ENCODE measurements around the gene VAMP1. TPM values are rescaled to one million over a fixed set of nuclear protein-coding genes. Genes with fewer than 3 reads are reported as not detected.
A peak's percentile ranks its signal among the peaks of the same experiment; 100 is the strongest.

Gene VAMP1
- total RNA-seq, 5 donors from 2014 or later (not counting 1 experiment from before 2014, with no cell fraction given), result 64.6 to 92.2 (median 75.8) TPM

GRCh38 chr12:6463858-6464257 lies 6.6 kb downstream of the VAMP1 start:
- Mint-ChIP-seq H3K4me1 (peaks cover 92 to 97% (median 96%) of the 10 kb centered on the region in 3 donors), H3K4me3 (peak overlapping the region; percentile 69 to 81 (median 69)), H3K9me3 (no peaks in the 10 kb centered on the region), H3K27me3 (no peaks in the 10 kb centered on the region), H3K27ac (peak overlapping the region; percentile 98), H3K36me3 (peaks cover 68% of the 10 kb centered on the region)
- DNase-seq (no peak), ATAC-seq (replicated peaks in 1 of 4) (no peak)
- peaks cover 65 to 85% of the 10 kb centered on the region in 2 experiments for H3K4me1 ChIP-seq (ENCODE audit: control insufficient read depth in 1 of 2, extremely low read depth in 1 of 2, insufficient read depth in 2 of 2, low read length in 2 of 2)
- H3K36me3 ChIP-seq (ENCODE audit: control insufficient read depth in 2 of 2, extremely low read depth in 1 of 2, insufficient read depth in 1 of 2, low read length in 1 of 2), result peaks cover 17 to 71% of the 10 kb centered on the region in 2 donors
- peak overlapping the region in 1 of 2 donors; percentile 40 for H3K4me3 ChIP-seq (ENCODE audit: control insufficient read depth in 1 of 2, extremely low read depth in 1 of 2, low read length in 1 of 2)
- peak overlapping the region; percentile 92 for H3K27ac ChIP-seq (ENCODE audit: low read length)
- no peaks in the 10 kb centered on the region for H3K9me3 ChIP-seq
- ChIA-PET CTCF (interaction anchor here (0.6 to 4.2 kb wide), 9 partner anchors 15 to 129 kb away, joined by 3 to 25 read pairs (median 5); no protein-coding TSS in a partner anchor), POLR2A (interaction anchor here (0.6 to 1.2 kb wide), 5 partner anchors 11 to 1710 kb away, joined by 3 to 6 read pairs (median 3); partner anchors contain the start of gene TAPBPL (in 1 of the 2))
- 76% methylated on average over 3 of the region's 6 CpGs for WGBS (ENCODE audit: insufficient coverage)
- no peaks in the 10 kb centered on the region for H3K27me3 ChIP-seq (replicated peaks in 1 of 2; ENCODE audit: control insufficient read depth in 2 of 2, extremely low read depth in 1 of 2, insufficient read depth in 2 of 2, low read length in 1 of 2)

GRCh38 chr12:6463216-6463615 lies 7.3 kb downstream of the VAMP1 start:
- ChIA-PET POLR2A (interaction anchor here (0.6 to 1.2 kb wide), 5 partner anchors 10 to 1710 kb away, joined by 3 to 6 read pairs (median 3); partner anchors contain the start of gene TAPBPL (in 1 of the 2)), CTCF (interaction anchor here (0.6 to 4.2 kb wide), 10 partner anchors 8 to 128 kb away, joined by 3 to 25 read pairs (median 5); partner anchors contain the start of gene VAMP1 (in 1 of the 2))
- H3K27ac Mint-ChIP-seq, result peak overlapping the region; percentile 98
- H3K4me1 ChIP-seq (ENCODE audit: control insufficient read depth in 1 of 2, extremely low read depth in 1 of 2, insufficient read depth in 2 of 2, low read length in 2 of 2), result peaks cover 59 to 88% of the 10 kb centered on the region in 2 experiments
- peaks cover 92 to 96% (median 96%) of the 10 kb centered on the region in 3 donors for H3K4me1 Mint-ChIP-seq
- H3K27me3 ChIP-seq (replicated peaks in 1 of 2; ENCODE audit: control insufficient read depth in 2 of 2, extremely low read depth in 1 of 2, insufficient read depth in 2 of 2, low read length in 1 of 2), result no peaks in the 10 kb centered on the region
- H3K4me3 ChIP-seq (ENCODE audit: control insufficient read depth in 1 of 2, extremely low read depth in 1 of 2, low read length in 1 of 2), result peak overlapping the region; percentile 22 to 40
- peak overlapping the region; percentile 92 for H3K27ac ChIP-seq (ENCODE audit: low read length)
- peaks cover 17 to 77% of the 10 kb centered on the region in 2 donors for H3K36me3 ChIP-seq (ENCODE audit: control insufficient read depth in 2 of 2, extremely low read depth in 1 of 2, insufficient read depth in 1 of 2, low read length in 1 of 2)
- H3K9me3 ChIP-seq, result no peaks in the 10 kb centered on the region
- peaks cover 69% of the 10 kb centered on the region for H3K36me3 Mint-ChIP-seq
- WGBS (ENCODE audit: insufficient coverage), result no CpG with 5 or more reads among the region's 7 CpGs
- H3K27me3 Mint-ChIP-seq, result no peaks in the 10 kb centered on the region
- peak overlapping the region; percentile 69 to 81 (median 69) for H3K4me3 Mint-ChIP-seq
- DNase-seq (peak in 10 of 35 experiments; percentile 18 to 57 (median 40)), ATAC-seq (replicated peaks in 1 of 4) (peak; percentile 19 to 43 (median 41))
- no peaks in the 10 kb centered on the region for H3K9me3 Mint-ChIP-seq

- ATAC-seq (replicated peaks in 1 of 4), result peak in 2 of 4 experiments; percentile 17 to 59
- Histone ChIP-seq H3K36me3 (ENCODE audit: control insufficient read depth in 2 of 2, extremely low read depth in 1 of 2, insufficient read depth in 1 of 2, low read length in 1 of 2) (peaks cover 22 to 83% of the 10 kb centered on the region in 2 donors), H3K27me3 (replicated peaks in 1 of 2; ENCODE audit: control insufficient read depth in 2 of 2, extremely low read depth in 1 of 2, insufficient read depth in 2 of 2, low read length in 1 of 2) (no peaks in the 10 kb centered on the region), H3K4me1 (ENCODE audit: control insufficient read depth in 1 of 2, extremely low read depth in 1 of 2, insufficient read depth in 2 of 2, low read length in 2 of 2) (peaks cover 58 to 86% of the 10 kb centered on the region in 2 experiments), H3K4me3 (ENCODE audit: control insufficient read depth in 1 of 2, extremely low read depth in 1 of 2, low read length in 1 of 2) (peak overlapping the region; percentile 26 to 30), H3K27ac (ENCODE audit: low read length) (peak overlapping the region; percentile 92), H3K9me3 (no peaks in the 10 kb centered on the region)
- Mint-ChIP-seq H3K4me3 (peak overlapping the region; percentile 69 to 81 (median 69)), H3K4me1 (peaks cover 86 to 92% (median 91%) of the 10 kb centered on the region in 3 donors), H3K9me3 (no peaks in the 10 kb centered on the region), H3K27ac (peak overlapping the region; percentile 98), H3K27me3 (no peaks in the 10 kb centered on the region), H3K36me3 (peaks cover 70% of the 10 kb centered on the region)
- POLR2A ChIA-PET, result interaction anchor here in 1 of 2 donors (0.6 to 2.7 kb wide), 5 partner anchors 8 to 333 kb away, joined by 3 to 18 read pairs (median 11); partner anchors contain the start of genes GAPDH, TAPBPL and VAMP1
- DNase-seq, result peak in 10 of 35 experiments; percentile 23 to 74 (median 29)
- 67% methylated on average over 11 of the region's 14 CpGs for WGBS (ENCODE audit: insufficient coverage)
- CTCF ChIA-PET, result interaction anchor here (0.5 to 4.2 kb wide), 16 partner anchors 8 to 128 kb away, joined by 3 to 25 read pairs (median 7); partner anchors contain the start of genes VAMP1 (in 2 of the 2), CD27 (in 1 of the 2) and TAPBPL (in 1 of the 2)
These were observed 8.1 kb downstream of the VAMP1 start for GRCh38 chr12:6462234-6462995.

GRCh38 chr12:6461401-6462233 lies 8.9 kb downstream of the VAMP1 start:
- peaks cover 84 to 91% (median 90%) of the 10 kb centered on the region in 3 donors for H3K4me1 Mint-ChIP-seq
- WGBS (ENCODE audit: insufficient coverage), result 9% methylated on average over 9 of the region's 15 CpGs
- peak overlapping the region; percentile 29 to 30 for H3K4me3 ChIP-seq (ENCODE audit: control insufficient read depth in 1 of 2, extremely low read depth in 1 of 2, low read length in 1 of 2)

GRCh38 chr12:6460751-6461371 lies 9.6 kb downstream of the VAMP1 start:
- ChIA-PET POLR2A (interaction anchor here (1.0 to 2.7 kb wide), 4 partner anchors 8 to 11 kb away, joined by 3 to 18 read pairs (median 8); partner anchors contain the start of genes VAMP1 (in 2 of the 2) and TAPBPL (in 1 of the 2)), CTCF (interaction anchor here (0.5 to 4.2 kb wide), 15 partner anchors 9 to 203 kb away, joined by 3 to 25 read pairs (median 5); partner anchors contain the start of genes GAPDH (in 1 of the 2), MRPL51 (in 1 of the 2), TAPBPL (in 1 of the 2) and VAMP1 (in 1 of the 2))
- 9% methylated on average over 9 of the region's 10 CpGs for WGBS (ENCODE audit: insufficient coverage)
- Histone ChIP-seq H3K4me1 (ENCODE audit: control insufficient read depth in 1 of 2, extremely low read depth in 1 of 2, insufficient read depth in 2 of 2, low read length in 2 of 2) (peaks cover 55 to 85% of the 10 kb centered on the region in 2 experiments), H3K27me3 (replicated peaks in 1 of 2; ENCODE audit: control insufficient read depth in 2 of 2, extremely low read depth in 1 of 2, insufficient read depth in 2 of 2, low read length in 1 of 2) (no peaks in the 10 kb centered on the region), H3K27ac (ENCODE audit: low read length) (peak overlapping the region; percentile 92), H3K36me3 (ENCODE audit: control insufficient read depth in 2 of 2, extremely low read depth in 1 of 2, insufficient read depth in 1 of 2, low read length in 1 of 2) (peaks cover 23 to 86% of the 10 kb centered on the region in 2 donors), H3K4me3 (ENCODE audit: control insufficient read depth in 1 of 2, extremely low read depth in 1 of 2, low read length in 1 of 2) (peak overlapping the region; percentile 30 to 39), H3K9me3 (no peaks in the 10 kb centered on the region)
- Mint-ChIP-seq H3K4me1 (peaks cover 82 to 87% (median 86%) of the 10 kb centered on the region in 3 donors), H3K4me3 (peak overlapping the region; percentile 69 to 81 (median 69)), H3K36me3 (peaks cover 65% of the 10 kb centered on the region), H3K9me3 (no peaks in the 10 kb centered on the region), H3K27ac (peak overlapping the region; percentile 98), H3K27me3 (no peaks in the 10 kb centered on the region)
- ATAC-seq (replicated peaks in 1 of 4), result peak in 3 of 4 experiments; percentile 4 to 19 (median 7)
- peak in 1 of 35 experiments; percentile 71 for DNase-seq

More at GRCh38 chr12:6461401-6462233, 8.9 kb downstream of the VAMP1 start:
- ChIA-PET POLR2A (interaction anchor here (0.6 to 2.7 kb wide), 8 partner anchors 9 to 334 kb away, joined by 3 to 18 read pairs (median 6); partner anchors contain the start of genes VAMP1 (in 2 of the 2), GAPDH (in 1 of the 2) and TAPBPL (in 1 of the 2)), CTCF (interaction anchor here (0.5 to 4.2 kb wide), 19 partner anchors 9 to 127 kb away, joined by 3 to 25 read pairs (median 6); partner anchors contain the start of genes CD27 (in 1 of the 2), GAPDH (in 1 of the 2), TAPBPL (in 1 of the 2) and VAMP1 (in 1 of the 2))
- Histone ChIP-seq H3K27ac (ENCODE audit: low read length) (peak overlapping the region; percentile 92), H3K36me3 (ENCODE audit: control insufficient read depth in 2 of 2, extremely low read depth in 1 of 2, insufficient read depth in 1 of 2, low read length in 1 of 2) (peaks cover 25 to 88% of the 10 kb centered on the region in 2 donors), H3K27me3 (replicated peaks in 1 of 2; ENCODE audit: control insufficient read depth in 2 of 2, extremely low read depth in 1 of 2, insufficient read depth in 2 of 2, low read length in 1 of 2) (no peaks in the 10 kb centered on the region), H3K9me3 (no peaks in the 10 kb centered on the region), H3K4me1 (ENCODE audit: control insufficient read depth in 1 of 2, extremely low read depth in 1 of 2, insufficient read depth in 2 of 2, low read length in 2 of 2) (peaks cover 60 to 91% of the 10 kb centered on the region in 2 experiments)
- peak overlapping the region; percentile 69 to 81 (median 69) for H3K4me3 Mint-ChIP-seq
- peak; percentile 61 to 93 (median 85) for DNase-seq
- no peaks in the 10 kb centered on the region for H3K9me3 Mint-ChIP-seq
- peaks cover 69% of the 10 kb centered on the region for H3K36me3 Mint-ChIP-seq
- ATAC-seq (replicated peaks in 1 of 4), result peak; percentile 87 to 89 (median 88)
- no peaks in the 10 kb centered on the region for H3K27me3 Mint-ChIP-seq
- peak overlapping the region; percentile 98 for H3K27ac Mint-ChIP-seq

Data from T-cell (primary cell).